ENCODE data around the gene SIDT1. TPM values are rescaled to one million over a fixed set of nuclear protein-coding genes. Genes with fewer than 3 reads are reported as not detected.

Gene SIDT1
- polyA plus RNA-seq: 10 to 100 TPM in 1 of 4 donors, 1 to 10 TPM in 1, under 1 TPM in 2; 0.45 to 10.5 (median 1.8) TPM
- long read RNA-seq, donor 1: 0 reads
- long read RNA-seq, donor 2: 0 reads
- long read RNA-seq, donor 3: 0 reads
- long read RNA-seq, donor 4: 0 reads
- long read RNA-seq, donor 5: 0 reads
- long read RNA-seq, donor 6: 0 reads
- long read RNA-seq, donor 7: 0 reads
- long read RNA-seq, donor 8: 0 reads
- long read RNA-seq, donor 9: 0 reads
- long read RNA-seq, donor 10: 0 reads

GRCh38 chr3:113531826-113532697 lies at the start of gene SIDT1:
Gene SIDT1 (plus strand): TSS chr3:113532555. CDS start chr3:113533022, 467 bp downstream.
- H3K36me3 ChIP-seq (ENCODE audit: control insufficient read depth in 3 of 3, insufficient read depth in 2 of 3, low read depth in 1 of 3, low read length in 3 of 3): no peaks in the 10 kb centered on the region
- peak within 1 kb of the TSS; percentile 75 to 88 (median 85) for H3K4me3 ChIP-seq (ENCODE audit: low read depth in 1 of 3, low read length in 3 of 3)
- peaks cover 0 to 18% (median 0%) of the 10 kb centered on the region in 3 donors for H3K27me3 ChIP-seq (ENCODE audit: control insufficient read depth in 3 of 3, insufficient read depth in 3 of 3, low read length in 3 of 3)
- peaks cover 0 to 4% (median 0%) of the 10 kb centered on the region in 3 donors for H3K4me1 ChIP-seq (ENCODE audit: control insufficient read depth in 3 of 3, insufficient read depth in 2 of 3, low read depth in 1 of 3, low read length in 2 of 3)
- WGBS, 3 donors: 2 to 5% (median 3%) methylated on average over 18 of the region's 18 CpGs
- no peaks in the 10 kb centered on the region for H3K9me3 ChIP-seq (ENCODE audit: control insufficient read depth in 2 of 2, insufficient read depth in 1 of 2, low read depth in 1 of 2, low read length in 1 of 2)
- DNase-seq: peak; percentile 79 to 80
- H3K27ac ChIP-seq (ENCODE audit: low read depth in 1 of 3, low read length in 2 of 3): peak within 1 kb of the TSS; percentile 67 to 87 (median 72)
- no peak for FAIRE-seq

GRCh38 chr3:113485161-113485609 lies 47.2 kb upstream of the SIDT1 start:
- no peak overlapping the region for H3K4me3 ChIP-seq (ENCODE audit: low read depth in 1 of 3, low read length in 3 of 3)
- no peaks in the 10 kb centered on the region for H3K4me1 ChIP-seq (ENCODE audit: control insufficient read depth in 3 of 3, insufficient read depth in 2 of 3, low read depth in 1 of 3, low read length in 2 of 3)
- H3K36me3 ChIP-seq (ENCODE audit: control insufficient read depth in 3 of 3, insufficient read depth in 2 of 3, low read depth in 1 of 3, low read length in 3 of 3): peaks cover 0 to 12% (median 0%) of the 10 kb centered on the region in 3 donors
- FAIRE-seq (no peak), DNase-seq (no peak)
- no peak overlapping the region for H3K27ac ChIP-seq (ENCODE audit: low read depth in 1 of 3, low read length in 2 of 3)
- H3K27me3 ChIP-seq (ENCODE audit: control insufficient read depth in 3 of 3, insufficient read depth in 3 of 3, low read length in 3 of 3): no peaks in the 10 kb centered on the region
- WGBS, 3 donors: 83 to 95% (median 87%) methylated on average over 8 of the region's 8 CpGs
- H3K9me3 ChIP-seq (ENCODE audit: control insufficient read depth in 2 of 2, insufficient read depth in 1 of 2, low read depth in 1 of 2, low read length in 1 of 2): peaks cover 0 to 11% of the 10 kb centered on the region in 2 donors

- Histone ChIP-seq H3K4me1 (ENCODE audit: control insufficient read depth in 3 of 3, insufficient read depth in 2 of 3, low read depth in 1 of 3, low read length in 2 of 3) (no peaks in the 10 kb centered on the region), H3K9me3 (ENCODE audit: control insufficient read depth in 2 of 2, insufficient read depth in 1 of 2, low read depth in 1 of 2, low read length in 1 of 2) (no peaks in the 10 kb centered on the region), H3K36me3 (ENCODE audit: control insufficient read depth in 3 of 3, insufficient read depth in 2 of 3, low read depth in 1 of 3, low read length in 3 of 3) (peaks cover 3 to 5% (median 3%) of the 10 kb centered on the region in 3 donors), H3K27me3 (ENCODE audit: control insufficient read depth in 3 of 3, insufficient read depth in 3 of 3, low read length in 3 of 3) (no peaks in the 10 kb centered on the region), H3K4me3 (ENCODE audit: low read depth in 1 of 3, low read length in 3 of 3) (no peak overlapping the region), H3K27ac (ENCODE audit: low read depth in 1 of 3, low read length in 2 of 3) (no peak overlapping the region)
- DNase-seq: peak; percentile 51 to 57
- WGBS, 3 donors: 56 to 64% (median 58%) methylated on average over 2 of the region's 2 CpGs
- no peak for FAIRE-seq
Measured at GRCh38 chr3:113495035-113495434, 37.3 kb upstream of the SIDT1 start.

- DNase-seq (no peak), FAIRE-seq (no peak)
- H3K9me3 ChIP-seq (ENCODE audit: control insufficient read depth in 2 of 2, insufficient read depth in 1 of 2, low read depth in 1 of 2, low read length in 1 of 2): no peaks in the 10 kb centered on the region
- peaks cover 1 to 3% (median 1%) of the 10 kb centered on the region in 3 donors for H3K36me3 ChIP-seq (ENCODE audit: control insufficient read depth in 3 of 3, insufficient read depth in 2 of 3, low read depth in 1 of 3, low read length in 3 of 3)
- H3K27ac ChIP-seq (ENCODE audit: low read depth in 1 of 3, low read length in 2 of 3): no peak overlapping the region
- no peak overlapping the region for H3K4me3 ChIP-seq (ENCODE audit: low read depth in 1 of 3, low read length in 3 of 3)
- no peaks in the 10 kb centered on the region for H3K4me1 ChIP-seq (ENCODE audit: control insufficient read depth in 3 of 3, insufficient read depth in 2 of 3, low read depth in 1 of 3, low read length in 2 of 3)
- no peaks in the 10 kb centered on the region for H3K27me3 ChIP-seq (ENCODE audit: control insufficient read depth in 3 of 3, insufficient read depth in 3 of 3, low read length in 3 of 3)
Measured at GRCh38 chr3:113496924-113497323, 35.4 kb upstream of the SIDT1 start.

GRCh38 chr3:113498221-113499005 lies 33.9 kb upstream of the SIDT1 start:
- H3K9me3 ChIP-seq (ENCODE audit: control insufficient read depth in 2 of 2, insufficient read depth in 1 of 2, low read depth in 1 of 2, low read length in 1 of 2): no peaks in the 10 kb centered on the region
- H3K4me1 ChIP-seq (ENCODE audit: control insufficient read depth in 3 of 3, insufficient read depth in 2 of 3, low read depth in 1 of 3, low read length in 2 of 3): no peaks in the 10 kb centered on the region
- H3K27me3 ChIP-seq (ENCODE audit: control insufficient read depth in 3 of 3, insufficient read depth in 3 of 3, low read length in 3 of 3): no peaks in the 10 kb centered on the region
- H3K4me3 ChIP-seq (ENCODE audit: low read depth in 1 of 3, low read length in 3 of 3): no peak overlapping the region
- DNase-seq: no peak
- WGBS, 3 donors: 83 to 87% (median 85%) methylated on average over 5 of the region's 5 CpGs
- no peak for FAIRE-seq
- H3K36me3 ChIP-seq (ENCODE audit: control insufficient read depth in 3 of 3, insufficient read depth in 2 of 3, low read depth in 1 of 3, low read length in 3 of 3): peaks cover 3 to 4% (median 3%) of the 10 kb centered on the region in 3 donors
- H3K27ac ChIP-seq (ENCODE audit: low read depth in 1 of 3, low read length in 2 of 3): no peak overlapping the region

GRCh38 chr3:113499081-113499480 lies 33.3 kb upstream of the SIDT1 start:
- 37 to 67% (median 62%) methylated on average over 1 of the region's 1 CpG for WGBS, 3 donors
- no peak for FAIRE-seq

GRCh38 chr3:113501597-113501996 lies 30.8 kb upstream of the SIDT1 start:
- no peak for FAIRE-seq
- H3K27ac ChIP-seq (ENCODE audit: low read depth in 1 of 3, low read length in 2 of 3): no peak overlapping the region
- no peaks in the 10 kb centered on the region for H3K4me1 ChIP-seq (ENCODE audit: control insufficient read depth in 3 of 3, insufficient read depth in 2 of 3, low read depth in 1 of 3, low read length in 2 of 3)
- no peak overlapping the region for H3K4me3 ChIP-seq (ENCODE audit: low read depth in 1 of 3, low read length in 3 of 3)
- 87 to 92% (median 90%) methylated on average over 2 of the region's 2 CpGs for WGBS, 3 donors
- H3K9me3 ChIP-seq (ENCODE audit: control insufficient read depth in 2 of 2, insufficient read depth in 1 of 2, low read depth in 1 of 2, low read length in 1 of 2): no peaks in the 10 kb centered on the region
- H3K36me3 ChIP-seq (ENCODE audit: control insufficient read depth in 3 of 3, insufficient read depth in 2 of 3, low read depth in 1 of 3, low read length in 3 of 3): peaks cover 3 to 7% (median 4%) of the 10 kb centered on the region in 3 donors
- no peak for DNase-seq
- no peaks in the 10 kb centered on the region for H3K27me3 ChIP-seq (ENCODE audit: control insufficient read depth in 3 of 3, insufficient read depth in 3 of 3, low read length in 3 of 3)

More at GRCh38 chr3:113499081-113499480, 33.3 kb upstream of the SIDT1 start:
- H3K27ac ChIP-seq (ENCODE audit: low read depth in 1 of 3, low read length in 2 of 3): no peak overlapping the region
- H3K4me1 ChIP-seq (ENCODE audit: control insufficient read depth in 3 of 3, insufficient read depth in 2 of 3, low read depth in 1 of 3, low read length in 2 of 3): no peaks in the 10 kb centered on the region
- peaks cover 3 to 4% (median 3%) of the 10 kb centered on the region in 3 donors for H3K36me3 ChIP-seq (ENCODE audit: control insufficient read depth in 3 of 3, insufficient read depth in 2 of 3, low read depth in 1 of 3, low read length in 3 of 3)
- no peaks in the 10 kb centered on the region for H3K9me3 ChIP-seq (ENCODE audit: control insufficient read depth in 2 of 2, insufficient read depth in 1 of 2, low read depth in 1 of 2, low read length in 1 of 2)
- DNase-seq: no peak
- no peaks in the 10 kb centered on the region for H3K27me3 ChIP-seq (ENCODE audit: control insufficient read depth in 3 of 3, insufficient read depth in 3 of 3, low read length in 3 of 3)
- no peak overlapping the region for H3K4me3 ChIP-seq (ENCODE audit: low read depth in 1 of 3, low read length in 3 of 3)

GRCh38 chr3:113505867-113506266 lies 26.5 kb upstream of the SIDT1 start:
- Histone ChIP-seq H3K9me3 (ENCODE audit: control insufficient read depth in 2 of 2, insufficient read depth in 1 of 2, low read depth in 1 of 2, low read length in 1 of 2) (no peaks in the 10 kb centered on the region), H3K4me1 (ENCODE audit: control insufficient read depth in 3 of 3, insufficient read depth in 2 of 3, low read depth in 1 of 3, low read length in 2 of 3) (no peaks in the 10 kb centered on the region), H3K4me3 (ENCODE audit: low read depth in 1 of 3, low read length in 3 of 3) (no peak overlapping the region), H3K36me3 (ENCODE audit: control insufficient read depth in 3 of 3, insufficient read depth in 2 of 3, low read depth in 1 of 3, low read length in 3 of 3) (peaks cover 0 to 7% (median 3%) of the 10 kb centered on the region in 3 donors), H3K27ac (ENCODE audit: low read depth in 1 of 3, low read length in 2 of 3) (no peak overlapping the region), H3K27me3 (ENCODE audit: control insufficient read depth in 3 of 3, insufficient read depth in 3 of 3, low read length in 3 of 3) (no peaks in the 10 kb centered on the region)
- 34 to 70% (median 53%) methylated on average over 3 of the region's 3 CpGs for WGBS, 3 donors
- FAIRE-seq: no peak
- DNase-seq: peak in 1 of 2 donors; percentile 28

All from small intestine (tissue), 16 donors.